Mesothelial cell of epicardium (in vitro differentiated cells): Measurements from ENCODE around the gene OR52E5. TPM values are rescaled to one million over a fixed set of nuclear protein-coding genes. Genes with fewer than 3 reads are reported as not detected.

Experiments
- DNase-seq, 2 experiments: peaks; one replicate each; pipeline ENCODE4 v3.0.0; 2021; ENCODE audit warnings: low spot score in 2 of 2; ENCODE audit not compliant: unreplicated experiment in 2 of 2
- H3K27ac Mint-ChIP-seq: 2 replicates; pipeline ENCODE4 v1.8.0; 2021; ENCODE audit warnings: mixed read lengths
- H3K27me3 Mint-ChIP-seq: 2 replicates; pipeline ENCODE4 v1.8.0; 2021; ENCODE audit warnings: low read depth, mixed read lengths
- H3K36me3 Mint-ChIP-seq: 2 replicates; pipeline ENCODE4 v1.8.0; 2021; ENCODE audit warnings: mixed read lengths
- H3K4me1 Mint-ChIP-seq: 2 replicates; pipeline ENCODE4 v1.8.0; 2021; ENCODE audit warnings: mixed read lengths
- H3K4me3 Mint-ChIP-seq: 2 replicates; pipeline ENCODE4 v1.8.0; 2021; ENCODE audit warnings: mild to moderate bottlenecking, moderate library complexity, mixed read lengths
- H3K9me3 Mint-ChIP-seq: 2 replicates; pipeline ENCODE4 v1.8.0; 2021; ENCODE audit warnings: mixed read lengths
- CTCF ChIP-seq: fragments of 200-600 bp; sonication (generic); IDR thresholded peaks from one replicate; pipeline ENCODE4 v1.5.0; 2021; ENCODE audit warnings: antibody characterized with exemption; ENCODE audit not compliant: unreplicated experiment
- total RNA-seq: library from RNA; stranded (reverse); gene quantifications from 3 replicates; pipeline ENCODE4 v1.2.1, GENCODE V29; 2021

The OR52E5 gene
- total RNA-seq, 1 donor from 2014 or later, result not detected

DNA sequence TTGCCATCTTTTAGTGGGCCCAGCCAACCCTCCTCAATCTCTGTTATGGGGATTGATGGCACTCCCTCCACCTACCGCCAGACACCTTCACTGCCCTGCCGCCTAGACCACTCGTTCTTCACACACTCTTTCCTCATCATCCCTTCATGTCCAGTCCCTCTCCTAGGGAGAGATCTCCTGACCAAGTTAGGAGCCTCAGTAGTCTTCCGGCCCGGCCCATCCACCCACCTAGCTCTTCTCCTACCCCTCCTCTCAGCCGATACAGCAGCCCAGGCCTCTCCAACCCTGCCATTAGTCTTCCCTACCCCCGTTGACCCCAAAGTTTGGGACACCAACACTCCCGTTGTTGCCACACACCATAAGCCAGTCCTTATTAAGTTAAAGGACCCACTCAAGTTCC lies 38.1 kb downstream of the OR52E5 start:
- DNase-seq, result no peak
- TF ChIP-seq CTCF, result no peak
- Mint-ChIP-seq H3K27me3 (no peaks in the 10 kb centered on the region), H3K9me3 (peaks cover 65% of the 10 kb centered on the region), H3K27ac (no peak overlapping the region), H3K36me3 (no peaks in the 10 kb centered on the region), H3K4me3 (no peak overlapping the region), H3K4me1 (no peaks in the 10 kb centered on the region)

GRCh38 chr11:5932671-5933070 lies 39.7 kb downstream of the OR52E5 start:
- H3K9me3 Mint-ChIP-seq, result peaks cover 73% of the 10 kb centered on the region
- no peak for DNase-seq
- H3K4me3 Mint-ChIP-seq, result no peak overlapping the region
- no peak overlapping the region for H3K27ac Mint-ChIP-seq
- H3K27me3 Mint-ChIP-seq, result no peaks in the 10 kb centered on the region
- no peak for TF ChIP-seq CTCF
- no peaks in the 10 kb centered on the region for H3K36me3 Mint-ChIP-seq
- no peaks in the 10 kb centered on the region for H3K4me1 Mint-ChIP-seq

DNA sequence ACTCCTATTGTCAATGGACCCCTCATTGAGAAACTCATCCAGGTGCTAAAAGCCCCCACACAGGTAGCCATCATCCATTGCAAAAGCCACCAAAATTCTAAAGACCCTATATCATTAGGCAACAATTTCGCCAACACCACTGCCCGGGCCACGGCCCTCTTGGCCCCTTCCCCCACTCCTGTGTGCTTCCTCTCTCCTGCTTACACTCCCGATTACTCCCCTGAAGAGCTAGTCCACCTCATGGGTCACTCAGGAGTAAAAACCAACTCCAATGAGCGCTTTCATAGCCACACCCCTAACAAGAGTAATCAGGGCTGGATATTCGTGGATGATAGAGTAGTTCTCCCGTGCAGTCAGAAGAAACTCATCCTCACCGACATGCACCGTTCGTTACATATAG lies 40.1 kb downstream of the OR52E5 start:
- Mint-ChIP-seq H3K4me3 (no peak overlapping the region), H3K27me3 (no peaks in the 10 kb centered on the region)

DNA sequence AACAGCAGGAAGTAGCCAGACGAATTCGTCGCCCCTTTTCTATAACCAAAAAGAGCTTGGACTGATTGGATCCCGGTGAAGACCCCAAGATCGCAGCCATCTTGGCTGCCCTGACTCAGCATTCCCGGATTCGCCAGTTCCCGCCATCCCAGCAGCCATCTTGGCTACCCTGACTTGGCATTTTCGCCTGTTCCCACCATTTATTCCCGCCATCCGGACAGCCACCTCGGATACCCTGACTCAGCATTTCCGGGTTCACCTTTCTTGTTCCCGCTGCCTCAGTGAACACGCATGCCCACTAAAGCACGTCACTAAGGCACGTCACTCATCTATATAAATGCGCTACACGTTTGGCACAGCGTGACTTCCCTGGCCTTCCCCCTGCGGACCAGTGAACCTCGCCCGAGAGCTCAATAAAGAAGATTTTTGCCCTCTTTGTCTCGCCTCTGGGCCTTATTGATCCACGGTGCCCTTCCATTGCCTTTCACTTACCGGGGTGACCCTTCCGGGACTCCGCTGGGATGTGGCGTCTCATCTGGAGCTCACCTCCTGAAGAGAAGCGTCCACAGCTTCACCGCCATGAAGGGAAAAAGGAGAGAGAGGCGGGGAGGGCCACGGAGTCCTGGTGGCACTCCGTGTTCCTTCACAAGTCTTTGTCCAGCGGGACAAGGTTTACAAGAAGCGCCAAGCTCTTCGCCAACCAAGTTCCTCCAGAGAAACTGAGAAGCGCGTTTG lies 45.0 kb downstream of the OR52E5 start:
- Mint-ChIP-seq H3K27me3 (peaks cover 2% of the 10 kb centered on the region), H3K36me3 (no peaks in the 10 kb centered on the region), H3K4me1 (no peaks in the 10 kb centered on the region), H3K4me3 (no peak overlapping the region), H3K9me3 (peaks cover 39% of the 10 kb centered on the region), H3K27ac (no peak overlapping the region)
- DNase-seq, result no peak
- no peak for TF ChIP-seq CTCF

More for the DNA sequence above, 40.1 kb downstream of the OR52E5 start:
- DNase-seq, result no peak
- Mint-ChIP-seq H3K9me3 (peaks cover 77% of the 10 kb centered on the region), H3K36me3 (no peaks in the 10 kb centered on the region), H3K4me1 (no peaks in the 10 kb centered on the region), H3K27ac (no peak overlapping the region)
- TF ChIP-seq CTCF, result no peak

GRCh38 chr11:5938603-5938965 lies 45.6 kb downstream of the OR52E5 start:
- Mint-ChIP-seq H3K4me3 (no peak overlapping the region), H3K27ac (no peak overlapping the region), H3K36me3 (no peaks in the 10 kb centered on the region), H3K27me3 (peaks cover 4% of the 10 kb centered on the region), H3K9me3 (peaks cover 34% of the 10 kb centered on the region), H3K4me1 (no peaks in the 10 kb centered on the region)
- DNase-seq, result no peak
- TF ChIP-seq CTCF, result no peak
